Measurements from ENCODE around the gene USP10.

USP10 gene

DNA sequence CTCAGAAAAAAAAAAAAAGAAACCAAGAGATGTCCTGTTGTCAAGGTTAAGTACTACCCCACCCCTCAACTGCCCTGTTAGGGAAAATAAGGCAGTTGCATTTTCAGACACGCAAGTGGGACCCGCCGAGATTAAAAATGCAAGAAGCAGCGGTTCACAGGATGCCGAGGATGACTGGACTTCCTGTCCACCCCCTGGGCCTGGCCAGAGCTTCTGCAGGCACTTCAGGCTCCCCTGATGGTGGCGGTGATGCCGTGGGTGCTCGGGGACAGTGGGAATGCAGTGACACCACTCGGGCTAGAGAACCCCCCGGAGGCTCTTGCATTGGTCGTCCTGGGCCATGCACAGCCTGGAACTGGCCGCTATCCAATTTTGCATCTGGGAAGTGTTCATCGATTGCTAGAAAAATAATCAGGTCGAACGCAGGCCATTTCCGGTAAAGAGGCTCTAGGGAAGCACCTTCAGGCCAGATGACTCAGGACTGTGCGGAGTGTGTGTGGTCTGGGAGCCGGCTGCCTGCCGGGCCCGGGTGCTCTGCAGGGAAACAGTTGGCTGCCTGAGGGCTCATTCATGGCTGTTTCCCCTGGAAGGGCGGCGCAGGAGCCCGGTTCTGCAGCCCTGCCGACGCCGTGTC is 106.6 kb downstream of the USP10 start:
- peak; percentile 84 to 90 for DNase-seq (ENCODE audit: low read depth in 2 of 2)
- peak overlapping the region in 1 of 2 donors; percentile 32 for H3K4me3 ChIP-seq (replicated peaks in 1 of 2; ENCODE audit: low read depth in 2 of 2, low read length in 2 of 2)
- TF ChIP-seq, protein P1, sequence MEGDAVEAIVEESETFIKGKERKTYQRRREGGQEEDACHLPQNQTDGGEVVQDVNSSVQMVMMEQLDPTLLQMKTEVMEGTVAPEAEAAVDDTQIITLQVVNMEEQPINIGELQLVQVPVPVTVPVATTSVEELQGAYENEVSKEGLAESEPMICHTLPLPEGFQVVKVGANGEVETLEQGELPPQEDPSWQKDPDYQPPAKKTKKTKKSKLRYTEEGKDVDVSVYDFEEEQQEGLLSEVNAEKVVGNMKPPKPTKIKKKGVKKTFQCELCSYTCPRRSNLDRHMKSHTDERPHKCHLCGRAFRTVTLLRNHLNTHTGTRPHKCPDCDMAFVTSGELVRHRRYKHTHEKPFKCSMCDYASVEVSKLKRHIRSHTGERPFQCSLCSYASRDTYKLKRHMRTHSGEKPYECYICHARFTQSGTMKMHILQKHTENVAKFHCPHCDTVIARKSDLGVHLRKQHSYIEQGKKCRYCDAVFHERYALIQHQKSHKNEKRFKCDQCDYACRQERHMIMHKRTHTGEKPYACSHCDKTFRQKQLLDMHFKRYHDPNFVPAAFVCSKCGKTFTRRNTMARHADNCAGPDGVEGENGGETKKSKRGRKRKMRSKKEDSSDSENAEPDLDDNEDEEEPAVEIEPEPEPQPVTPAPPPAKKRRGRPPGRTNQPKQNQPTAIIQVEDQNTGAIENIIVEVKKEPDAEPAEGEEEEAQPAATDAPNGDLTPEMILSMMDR (IDR thresholded peaks at IDR 0.05; ENCODE audit: low read depth, low read length), result no peak

DNA sequence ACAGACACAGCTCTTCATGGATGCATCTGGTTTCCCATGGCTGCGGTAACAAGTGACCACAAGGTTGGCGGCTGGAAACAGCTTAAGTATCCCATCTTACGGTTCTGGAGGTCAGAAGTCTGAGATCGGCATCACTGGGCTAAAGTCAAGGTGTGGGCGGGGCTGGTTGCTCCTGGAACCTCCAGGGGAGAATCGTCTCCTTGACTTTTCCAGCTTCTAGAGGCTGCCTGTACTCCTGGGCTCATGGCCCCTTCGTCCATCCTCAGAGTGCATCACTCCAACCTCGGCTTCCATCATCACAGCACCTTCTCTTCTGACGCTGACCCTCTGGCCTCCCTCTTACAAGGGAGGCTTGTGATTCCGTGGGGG is 107.1 kb downstream of the USP10 start:
- no peak for DNase-seq (ENCODE audit: low read depth in 2 of 2)
- no peak overlapping the region for H3K4me3 ChIP-seq (replicated peaks in 1 of 2; ENCODE audit: low read depth in 2 of 2, low read length in 2 of 2)
- TF ChIP-seq, protein P1 (IDR thresholded peaks at IDR 0.05; ENCODE audit: low read depth, low read length), result no peak

DNA sequence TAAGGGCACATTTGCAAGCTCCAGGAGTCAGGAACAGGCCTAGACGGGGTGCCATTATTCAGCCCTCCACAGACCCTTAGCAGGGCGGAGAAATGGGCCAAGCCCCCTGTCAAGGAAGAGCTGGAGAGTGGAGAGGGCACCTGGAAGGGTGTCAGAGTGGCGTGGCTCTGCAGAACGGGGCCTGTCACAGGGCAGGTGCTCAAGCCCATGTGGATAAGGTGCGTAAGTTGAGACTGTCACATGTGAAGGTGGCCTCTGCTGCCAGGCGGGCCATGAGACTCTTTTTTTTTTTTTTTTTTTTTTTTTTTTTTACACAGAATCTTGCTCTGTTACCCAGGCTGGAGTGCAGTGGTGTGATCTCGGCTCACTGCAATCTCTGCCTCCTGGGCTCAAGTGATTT is 108.0 kb downstream of the USP10 start:
- H3K4me3 ChIP-seq (replicated peaks in 1 of 2; ENCODE audit: low read depth in 2 of 2, low read length in 2 of 2), result no peak overlapping the region
- TF ChIP-seq, protein P1 (IDR thresholded peaks at IDR 0.05; ENCODE audit: low read depth, low read length), result no peak
- no peak for DNase-seq (ENCODE audit: low read depth in 2 of 2)

DNA sequence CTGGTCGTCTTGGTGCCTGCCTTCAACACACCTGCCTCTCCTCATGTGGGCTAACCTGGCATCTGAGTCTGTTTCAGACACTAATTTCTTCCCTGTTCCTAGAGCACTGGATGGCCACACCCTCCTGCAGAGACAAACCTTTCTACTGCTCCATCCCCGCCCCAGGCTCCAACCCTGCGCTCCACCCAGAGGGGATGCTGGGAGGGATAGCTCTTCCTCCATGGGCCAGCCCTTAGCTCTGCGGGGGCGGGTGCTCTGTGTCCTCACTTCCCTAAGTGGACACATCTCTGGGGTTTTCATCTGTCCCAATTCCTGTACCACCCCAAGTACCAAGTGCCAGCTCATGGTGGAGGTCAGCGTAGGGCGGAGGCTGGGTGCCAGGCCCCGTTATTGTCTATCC is 109.0 kb downstream of the USP10 start:
- DNase-seq (ENCODE audit: low read depth in 2 of 2), result no peak
- no peak overlapping the region for H3K4me3 ChIP-seq (replicated peaks in 1 of 2; ENCODE audit: low read depth in 2 of 2, low read length in 2 of 2)
- TF ChIP-seq, protein P1 (IDR thresholded peaks at IDR 0.05; ENCODE audit: low read depth, low read length), result no peak

DNA sequence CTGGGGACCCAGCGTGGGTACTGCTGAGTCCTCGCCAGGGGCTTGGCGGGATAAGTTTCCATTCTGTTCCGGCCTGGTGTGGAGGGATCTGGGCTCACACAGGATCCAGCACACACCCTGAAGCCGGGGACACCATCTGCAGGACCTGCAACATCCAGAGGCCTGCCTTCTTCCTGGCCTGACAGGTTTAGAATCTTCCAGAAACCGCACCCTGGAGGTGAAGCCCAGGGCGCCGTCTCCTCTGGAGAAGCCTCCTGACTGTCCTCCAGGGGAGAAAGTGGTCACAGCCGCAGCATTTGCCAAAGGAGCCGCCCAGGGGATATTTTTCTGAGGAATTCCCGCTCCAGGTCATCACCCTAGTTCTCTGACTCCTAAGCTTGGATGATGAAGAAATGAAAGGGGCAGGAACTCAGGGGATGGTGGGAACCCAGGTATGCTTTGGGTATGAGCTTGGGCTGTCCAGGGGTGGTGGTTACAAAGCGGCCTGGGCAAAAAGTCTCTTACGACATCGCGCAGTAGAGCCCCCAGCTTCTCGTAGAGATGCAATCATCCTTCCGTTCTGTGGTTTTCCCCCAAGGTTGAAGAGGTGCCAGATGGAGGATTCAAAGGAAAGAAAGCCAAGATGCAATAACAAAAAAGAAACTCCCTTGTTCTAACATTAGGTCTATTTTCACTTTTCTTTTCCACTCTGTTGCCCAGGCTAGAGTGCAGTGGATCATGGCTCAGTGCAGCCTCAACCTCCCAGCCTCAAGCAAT is 110.9 kb downstream of the USP10 start:
- no peak overlapping the region for H3K4me3 ChIP-seq (replicated peaks in 1 of 2; ENCODE audit: low read depth in 2 of 2, low read length in 2 of 2)
- TF ChIP-seq, protein P1 (IDR thresholded peaks at IDR 0.05; ENCODE audit: low read depth, low read length), result no peak
- DNase-seq (ENCODE audit: low read depth in 2 of 2), result peak; percentile 74 to 86

DNA sequence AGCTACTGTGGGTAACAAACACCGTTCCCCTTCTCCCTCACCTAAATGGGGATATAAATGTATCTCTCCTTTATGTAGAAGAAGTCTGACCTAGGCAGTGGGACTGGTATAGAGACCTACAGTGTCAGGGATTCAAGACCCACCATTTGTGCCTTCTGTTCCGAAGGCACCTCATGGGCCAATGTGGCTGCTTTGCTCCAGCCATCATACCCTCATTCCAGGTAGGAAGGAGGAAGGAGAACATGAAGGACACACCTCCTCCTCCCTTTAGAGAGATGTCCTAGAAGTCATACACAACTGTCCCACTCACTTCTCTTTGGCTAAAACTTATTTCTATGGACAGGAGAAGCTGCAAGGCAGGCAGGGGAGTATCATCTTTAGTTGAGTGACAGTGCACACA is 111.7 kb downstream of the USP10 start:
- no peak overlapping the region for H3K4me3 ChIP-seq (replicated peaks in 1 of 2; ENCODE audit: low read depth in 2 of 2, low read length in 2 of 2)
- no peak for DNase-seq (ENCODE audit: low read depth in 2 of 2)

More for the DNA sequence above, 111.7 kb downstream of the USP10 start:
- TF ChIP-seq, protein P1 (IDR thresholded peaks at IDR 0.05; ENCODE audit: low read depth, low read length), result no peak

Measured in cardiac fibroblast (primary cell).